Brain microvascular endothelial cell (primary cell): ENCODE data around the gene SH2B2.

Experiments
- DNase-seq: peaks from one replicate; pipeline ENCODE4 v3.0.0-alpha.2; 2020
- H3K27ac ChIP-seq: fragments of 250-450 bp; sonication (Bioruptor Pico); 2 replicates; pipeline ENCODE4 v1.5.1; 2020; ENCODE audit warnings: mild to moderate bottlenecking, moderate library complexity
- H3K27me3 ChIP-seq: fragments of 250-450 bp; sonication (Bioruptor Pico); replicated peaks from 2 replicates; pipeline ENCODE4 v1.5.1; 2020; ENCODE audit warnings: mild to moderate bottlenecking
- H3K36me3 ChIP-seq: fragments of 250-450 bp; sonication (Bioruptor Pico); replicated peaks from 2 replicates; pipeline ENCODE4 v1.5.1; 2020; ENCODE audit warnings: mild to moderate bottlenecking
- H3K4me3 ChIP-seq: 2 replicates; pipeline ENCODE4 v1.5.1; 2011; ENCODE audit warnings: low read depth, mild to moderate bottlenecking, control low read depth, low read length, moderate library complexity
- in situ Hi-C: cut with HindIII; loops from 2 replicates; pipeline ENCODE4 v1.10.0; 2017; ENCODE audit warnings: low sequenced_read_pairs, low pct_ligation_motif_present
- TF ChIP-seq, protein P1 (sequence below): IDR thresholded peaks from 2 replicates; pipeline ENCODE4 v1.5.1; 2011; ENCODE audit warnings: low read depth, mild to moderate bottlenecking, moderate library complexity, low read length, control low read depth, inconsistent platforms; ENCODE audit errors: missing control alignments

Gene SH2B2

GRCh38 chr7:102260856-102261255 lies 25.8 kb upstream of the SH2B2 start:
- no peaks in the 10 kb centered on the region for H3K27me3 ChIP-seq
- no peak overlapping the region for H3K27ac ChIP-seq
- in situ Hi-C loops, result no loop called here
- DNase-seq, result peak; percentile 40
- TF ChIP-seq, protein P1, sequence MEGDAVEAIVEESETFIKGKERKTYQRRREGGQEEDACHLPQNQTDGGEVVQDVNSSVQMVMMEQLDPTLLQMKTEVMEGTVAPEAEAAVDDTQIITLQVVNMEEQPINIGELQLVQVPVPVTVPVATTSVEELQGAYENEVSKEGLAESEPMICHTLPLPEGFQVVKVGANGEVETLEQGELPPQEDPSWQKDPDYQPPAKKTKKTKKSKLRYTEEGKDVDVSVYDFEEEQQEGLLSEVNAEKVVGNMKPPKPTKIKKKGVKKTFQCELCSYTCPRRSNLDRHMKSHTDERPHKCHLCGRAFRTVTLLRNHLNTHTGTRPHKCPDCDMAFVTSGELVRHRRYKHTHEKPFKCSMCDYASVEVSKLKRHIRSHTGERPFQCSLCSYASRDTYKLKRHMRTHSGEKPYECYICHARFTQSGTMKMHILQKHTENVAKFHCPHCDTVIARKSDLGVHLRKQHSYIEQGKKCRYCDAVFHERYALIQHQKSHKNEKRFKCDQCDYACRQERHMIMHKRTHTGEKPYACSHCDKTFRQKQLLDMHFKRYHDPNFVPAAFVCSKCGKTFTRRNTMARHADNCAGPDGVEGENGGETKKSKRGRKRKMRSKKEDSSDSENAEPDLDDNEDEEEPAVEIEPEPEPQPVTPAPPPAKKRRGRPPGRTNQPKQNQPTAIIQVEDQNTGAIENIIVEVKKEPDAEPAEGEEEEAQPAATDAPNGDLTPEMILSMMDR, result no peak
- H3K36me3 ChIP-seq, result no peaks in the 10 kb centered on the region
- H3K4me3 ChIP-seq, result no peak overlapping the region

- H3K36me3 ChIP-seq, result no peaks in the 10 kb centered on the region
- H3K27me3 ChIP-seq, result no peaks in the 10 kb centered on the region
- TF ChIP-seq, protein P1, result no peak
- in situ Hi-C loops, result no loop called here
- DNase-seq, result no peak
- H3K27ac ChIP-seq, result no peak overlapping the region
- no peak overlapping the region for H3K4me3 ChIP-seq
Observed at GRCh38 chr7:102261451-102261850, 25.2 kb upstream of the SH2B2 start.

DNA sequence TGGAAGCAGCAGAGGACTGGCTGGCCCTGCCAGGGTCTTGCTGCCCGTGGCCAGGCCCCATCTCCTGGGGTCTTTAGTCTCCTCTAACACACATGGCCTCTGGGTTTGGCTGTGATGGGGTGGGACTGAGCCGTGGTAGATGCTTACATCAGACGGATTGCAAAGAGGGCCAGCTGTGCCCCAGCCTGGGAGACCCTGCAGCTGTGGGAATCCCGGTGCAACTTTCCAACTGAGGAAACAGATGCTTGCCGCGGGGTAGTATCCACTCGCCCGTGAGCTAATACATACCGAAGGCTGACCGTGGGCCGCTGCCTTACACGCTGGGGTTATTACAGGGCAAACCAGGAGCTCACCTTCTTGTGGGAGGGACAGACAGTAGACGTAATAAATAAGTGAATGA lies 24.1 kb upstream of the SH2B2 start:
- no peak for DNase-seq
- H3K4me3 ChIP-seq, result no peak overlapping the region

DNA sequence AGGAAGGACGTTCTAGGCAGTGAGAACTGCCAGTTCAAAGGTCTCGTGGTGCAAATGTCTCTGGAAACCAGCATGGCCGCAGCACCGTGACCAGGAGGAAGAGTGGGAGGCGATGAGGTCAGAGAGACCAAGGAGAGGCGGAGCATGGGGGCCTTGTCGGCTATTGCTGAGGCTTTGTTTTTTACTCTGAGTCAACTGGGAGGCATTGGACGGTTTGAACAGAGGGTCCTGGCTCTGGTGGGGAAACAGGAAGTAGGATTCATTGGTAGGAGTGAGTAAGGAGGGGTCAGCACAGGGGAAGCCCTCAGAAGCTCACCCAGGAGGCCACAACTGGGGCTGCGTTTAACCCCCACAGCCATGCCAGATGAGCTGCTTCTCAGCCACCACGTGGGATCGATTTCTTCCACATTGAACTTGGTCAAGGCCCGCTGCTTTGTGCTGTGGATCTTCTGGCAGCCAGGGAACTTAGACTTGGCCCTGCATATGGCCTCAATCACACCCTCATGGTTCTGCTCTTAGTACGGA lies 22.2 kb upstream of the SH2B2 start:
- in situ Hi-C loops, result no loop called here
- Histone ChIP-seq H3K4me3 (no peak overlapping the region), H3K36me3 (no peaks in the 10 kb centered on the region), H3K27ac (no peak overlapping the region), H3K27me3 (no peaks in the 10 kb centered on the region)
- no peak for DNase-seq
- TF ChIP-seq, protein P1, result no peak

More for the DNA sequence above, 24.1 kb upstream of the SH2B2 start:
- TF ChIP-seq, protein P1, result no peak
- in situ Hi-C loops, result no loop called here
- no peaks in the 10 kb centered on the region for H3K27me3 ChIP-seq
- no peak overlapping the region for H3K27ac ChIP-seq
- no peaks in the 10 kb centered on the region for H3K36me3 ChIP-seq

DNA sequence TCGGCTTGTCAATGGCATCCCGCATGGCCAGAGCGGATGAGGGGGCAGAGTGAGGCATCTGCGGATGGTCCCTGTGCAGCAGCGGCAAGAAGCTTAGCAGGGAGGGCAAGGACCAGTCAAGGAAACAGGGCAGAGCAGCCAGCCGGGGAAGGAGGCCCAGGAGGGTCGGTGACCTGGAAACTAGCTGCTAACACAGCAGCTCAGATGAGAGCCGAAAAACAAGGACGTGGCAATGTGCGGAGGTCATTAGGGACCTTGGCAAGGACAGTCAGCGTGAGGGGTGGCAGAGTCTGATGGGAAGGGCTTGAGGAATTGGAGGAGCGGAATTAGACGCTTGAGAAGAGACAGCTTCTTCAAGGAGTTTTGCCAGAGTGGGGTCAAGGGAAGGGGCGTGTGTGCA lies 20.1 kb upstream of the SH2B2 start:
- TF ChIP-seq, protein P1, result no peak
- no peak for DNase-seq
- H3K4me3 ChIP-seq, result no peak overlapping the region
- in situ Hi-C loops, result no loop called here
- no peaks in the 10 kb centered on the region for H3K36me3 ChIP-seq
- H3K27me3 ChIP-seq, result no peaks in the 10 kb centered on the region
- H3K27ac ChIP-seq, result no peak overlapping the region

DNA sequence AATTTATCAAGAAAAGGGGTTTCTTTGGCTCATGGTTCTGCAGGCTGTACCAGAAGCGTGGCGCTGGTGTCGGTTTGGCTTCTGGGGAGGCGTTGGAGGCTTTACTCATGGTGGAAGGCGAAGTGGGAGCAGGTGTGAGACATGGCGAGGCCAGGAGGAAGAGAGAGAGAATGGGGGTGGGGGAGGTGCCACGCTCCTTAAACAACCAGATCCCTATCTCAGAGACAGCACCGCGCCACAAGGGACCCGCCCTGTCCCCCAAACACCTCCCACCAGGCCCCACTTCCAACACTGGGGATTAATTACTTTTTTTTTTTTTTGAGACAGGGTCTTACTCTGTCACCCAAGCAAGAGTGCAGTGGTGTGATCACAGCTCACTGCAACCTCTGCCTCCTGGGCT lies 18.0 kb upstream of the SH2B2 start:
- TF ChIP-seq, protein P1, result no peak
- Histone ChIP-seq H3K27ac (no peak overlapping the region), H3K4me3 (no peak overlapping the region), H3K27me3 (no peaks in the 10 kb centered on the region), H3K36me3 (no peaks in the 10 kb centered on the region)
- in situ Hi-C loops, result no loop called here
- no peak for DNase-seq
